Neural cell (in vitro differentiated cells): ENCODE data around the gene PDE7B.

Experiments
- EP300 ChIP-seq: fragments of 450-650 bp; conservative IDR thresholded peaks from 2 replicates; pipeline ENCODE4 v1.6.1; 2014; ENCODE audit warnings: antibody characterized with exemption, mild to moderate bottlenecking, moderate library complexity; ENCODE audit not compliant: poor library complexity, severe bottlenecking
- EZH2 ChIP-seq: fragments of 200-600, 300-800 bp; shearing (Covaris generic), sonication (generic); IDR thresholded peaks from 2 replicates; pipeline ENCODE4 v1.6.1; 2014; ENCODE audit warnings: antibody characterized with exemption, low read length, borderline replicate concordance, mild to moderate bottlenecking; ENCODE audit not compliant: insufficient read depth, poor library complexity, severe bottlenecking
- MXI1 ChIP-seq: fragments of 450-650 bp; conservative IDR thresholded peaks from 2 replicates; pipeline ENCODE4 v1.6.1; 2014; ENCODE audit warnings: antibody characterized with exemption, mild to moderate bottlenecking; ENCODE audit not compliant: poor library complexity, severe bottlenecking
- POLR2AphosphoS5 ChIP-seq: IDR thresholded peaks from 2 replicates; pipeline ENCODE4 v1.6.1; 2012
- TAF1 ChIP-seq: IDR thresholded peaks from 2 replicates; pipeline ENCODE4 v1.6.1; 2012; ENCODE audit warnings: low read depth
- TF ChIP-seq, protein P1 (sequence below): fragments of 450-650 bp; IDR thresholded peaks from 2 replicates; pipeline ENCODE4 v1.5.1; 2014; ENCODE audit warnings: antibody characterized with exemption, mild to moderate bottlenecking, moderate library complexity; ENCODE audit not compliant: poor library complexity, severe bottlenecking
- TF ChIP-seq, protein P2 (sequence below): IDR thresholded peaks from 2 replicates; pipeline ENCODE4 v1.6.1; 2012; ENCODE audit warnings: borderline replicate concordance

GRCh38 chr6:136087986-136088385 lies 236.5 kb downstream of the PDE7B start:
- TF ChIP-seq, protein P1, sequence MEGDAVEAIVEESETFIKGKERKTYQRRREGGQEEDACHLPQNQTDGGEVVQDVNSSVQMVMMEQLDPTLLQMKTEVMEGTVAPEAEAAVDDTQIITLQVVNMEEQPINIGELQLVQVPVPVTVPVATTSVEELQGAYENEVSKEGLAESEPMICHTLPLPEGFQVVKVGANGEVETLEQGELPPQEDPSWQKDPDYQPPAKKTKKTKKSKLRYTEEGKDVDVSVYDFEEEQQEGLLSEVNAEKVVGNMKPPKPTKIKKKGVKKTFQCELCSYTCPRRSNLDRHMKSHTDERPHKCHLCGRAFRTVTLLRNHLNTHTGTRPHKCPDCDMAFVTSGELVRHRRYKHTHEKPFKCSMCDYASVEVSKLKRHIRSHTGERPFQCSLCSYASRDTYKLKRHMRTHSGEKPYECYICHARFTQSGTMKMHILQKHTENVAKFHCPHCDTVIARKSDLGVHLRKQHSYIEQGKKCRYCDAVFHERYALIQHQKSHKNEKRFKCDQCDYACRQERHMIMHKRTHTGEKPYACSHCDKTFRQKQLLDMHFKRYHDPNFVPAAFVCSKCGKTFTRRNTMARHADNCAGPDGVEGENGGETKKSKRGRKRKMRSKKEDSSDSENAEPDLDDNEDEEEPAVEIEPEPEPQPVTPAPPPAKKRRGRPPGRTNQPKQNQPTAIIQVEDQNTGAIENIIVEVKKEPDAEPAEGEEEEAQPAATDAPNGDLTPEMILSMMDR: no peak
- no peak for TF ChIP-seq MXI1
- TF ChIP-seq POLR2AphosphoS5: no peak
- TF ChIP-seq, protein P2, sequence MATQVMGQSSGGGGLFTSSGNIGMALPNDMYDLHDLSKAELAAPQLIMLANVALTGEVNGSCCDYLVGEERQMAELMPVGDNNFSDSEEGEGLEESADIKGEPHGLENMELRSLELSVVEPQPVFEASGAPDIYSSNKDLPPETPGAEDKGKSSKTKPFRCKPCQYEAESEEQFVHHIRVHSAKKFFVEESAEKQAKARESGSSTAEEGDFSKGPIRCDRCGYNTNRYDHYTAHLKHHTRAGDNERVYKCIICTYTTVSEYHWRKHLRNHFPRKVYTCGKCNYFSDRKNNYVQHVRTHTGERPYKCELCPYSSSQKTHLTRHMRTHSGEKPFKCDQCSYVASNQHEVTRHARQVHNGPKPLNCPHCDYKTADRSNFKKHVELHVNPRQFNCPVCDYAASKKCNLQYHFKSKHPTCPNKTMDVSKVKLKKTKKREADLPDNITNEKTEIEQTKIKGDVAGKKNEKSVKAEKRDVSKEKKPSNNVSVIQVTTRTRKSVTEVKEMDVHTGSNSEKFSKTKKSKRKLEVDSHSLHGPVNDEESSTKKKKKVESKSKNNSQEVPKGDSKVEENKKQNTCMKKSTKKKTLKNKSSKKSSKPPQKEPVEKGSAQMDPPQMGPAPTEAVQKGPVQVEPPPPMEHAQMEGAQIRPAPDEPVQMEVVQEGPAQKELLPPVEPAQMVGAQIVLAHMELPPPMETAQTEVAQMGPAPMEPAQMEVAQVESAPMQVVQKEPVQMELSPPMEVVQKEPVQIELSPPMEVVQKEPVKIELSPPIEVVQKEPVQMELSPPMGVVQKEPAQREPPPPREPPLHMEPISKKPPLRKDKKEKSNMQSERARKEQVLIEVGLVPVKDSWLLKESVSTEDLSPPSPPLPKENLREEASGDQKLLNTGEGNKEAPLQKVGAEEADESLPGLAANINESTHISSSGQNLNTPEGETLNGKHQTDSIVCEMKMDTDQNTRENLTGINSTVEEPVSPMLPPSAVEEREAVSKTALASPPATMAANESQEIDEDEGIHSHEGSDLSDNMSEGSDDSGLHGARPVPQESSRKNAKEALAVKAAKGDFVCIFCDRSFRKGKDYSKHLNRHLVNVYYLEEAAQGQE: no peak
- TF ChIP-seq EP300: no peak
- no peak for TF ChIP-seq TAF1
- TF ChIP-seq EZH2: no peak
